GM19035 (cell line): ENCODE measurements around the gene ANKRD33.

Source experiments
- ATAC-seq: cut with Tn5 transposase; IDR thresholded peaks from one replicate; pipeline ENCODE4 v1.9.1; 2021; ENCODE audit not compliant: unreplicated experiment

ANKRD33 gene, protein sequence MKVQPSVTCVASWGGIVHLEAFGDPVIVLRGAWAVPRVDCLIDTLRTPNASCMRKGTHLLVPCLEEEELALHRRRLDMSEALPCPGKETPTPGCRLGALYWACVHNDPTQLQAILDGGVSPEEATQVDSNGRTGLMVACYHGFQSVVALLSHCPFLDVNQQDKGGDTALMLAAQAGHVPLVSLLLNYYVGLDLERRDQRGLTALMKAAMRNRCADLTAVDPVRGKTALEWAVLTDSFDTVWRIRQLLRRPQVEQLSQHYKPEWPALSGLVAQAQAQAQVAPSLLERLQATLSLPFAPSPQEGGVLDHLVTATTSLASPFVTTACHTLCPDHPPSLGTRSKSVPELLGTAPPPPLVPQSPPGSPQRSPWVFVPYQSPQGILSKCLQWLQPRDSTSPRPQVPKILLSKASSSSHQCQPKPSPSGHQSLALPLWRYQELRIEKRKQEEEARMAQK

DNA sequence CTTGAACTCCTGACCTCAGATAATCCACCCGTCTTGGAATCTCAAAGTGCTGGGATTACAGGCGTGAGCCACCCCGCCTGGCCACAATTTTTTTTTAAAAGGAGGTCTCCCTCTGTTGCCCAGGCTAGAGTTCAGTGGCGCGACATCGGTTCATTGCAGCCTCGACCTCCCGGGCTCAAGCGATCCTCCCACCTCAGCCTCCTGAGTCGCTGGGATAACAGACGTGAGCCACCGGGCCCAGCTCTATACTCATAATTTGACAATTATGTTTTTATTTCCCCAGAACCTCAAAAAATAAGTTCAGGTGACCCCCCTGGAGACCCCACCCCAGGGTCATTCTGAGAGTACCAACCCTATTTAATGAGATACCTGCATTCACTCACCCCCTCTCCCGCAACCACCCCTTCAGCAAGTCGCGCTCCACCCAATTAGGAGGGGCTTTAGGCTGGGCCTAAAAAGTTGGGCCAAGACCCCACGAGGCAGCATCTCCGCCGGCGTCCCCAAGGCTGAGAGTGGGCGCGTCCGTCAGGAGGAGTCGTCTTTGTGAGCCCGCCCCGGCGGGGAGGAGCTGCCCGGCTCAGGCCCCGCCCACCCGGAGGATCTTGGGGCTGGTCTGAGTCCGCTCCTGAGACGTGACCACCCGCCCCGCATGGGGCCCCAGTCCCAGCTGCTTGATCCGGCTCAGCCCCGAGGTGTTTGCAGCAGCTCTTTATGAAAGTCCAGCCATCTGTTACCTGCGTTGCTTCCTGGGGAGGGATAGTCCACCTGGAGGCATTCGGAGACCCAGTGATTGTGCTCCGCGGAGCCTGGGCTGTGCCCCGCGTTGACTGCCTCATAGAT lies at the start of gene ANKRD33:
ANKRD33 (plus strand) TSS at position 628 of the 840 bp plus-strand sequence; CDS start at position 712, 84 bp downstream.
- no peak for ATAC-seq

DNA sequence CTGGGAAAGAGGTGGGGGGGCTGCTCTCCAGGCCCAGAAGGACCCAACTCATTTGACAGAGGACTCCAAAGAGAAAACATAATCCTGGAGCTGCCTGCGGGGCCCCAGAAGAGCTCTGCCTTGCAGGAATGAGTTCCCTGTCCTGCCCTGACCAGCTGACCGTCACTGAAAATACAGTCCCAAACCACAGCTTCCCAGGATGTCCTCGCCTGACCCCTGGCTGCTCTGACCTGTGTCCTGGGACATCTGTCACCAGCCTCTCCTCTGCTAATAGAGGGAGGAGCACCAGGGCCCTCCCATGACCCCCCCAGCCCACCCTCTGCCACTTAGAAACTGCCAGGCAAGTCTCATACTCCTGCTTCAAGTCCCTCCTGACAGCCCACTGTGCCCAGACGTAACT lies 49.1 kb upstream of the ANKRD33 start:
- no peak for ATAC-seq

DNA sequence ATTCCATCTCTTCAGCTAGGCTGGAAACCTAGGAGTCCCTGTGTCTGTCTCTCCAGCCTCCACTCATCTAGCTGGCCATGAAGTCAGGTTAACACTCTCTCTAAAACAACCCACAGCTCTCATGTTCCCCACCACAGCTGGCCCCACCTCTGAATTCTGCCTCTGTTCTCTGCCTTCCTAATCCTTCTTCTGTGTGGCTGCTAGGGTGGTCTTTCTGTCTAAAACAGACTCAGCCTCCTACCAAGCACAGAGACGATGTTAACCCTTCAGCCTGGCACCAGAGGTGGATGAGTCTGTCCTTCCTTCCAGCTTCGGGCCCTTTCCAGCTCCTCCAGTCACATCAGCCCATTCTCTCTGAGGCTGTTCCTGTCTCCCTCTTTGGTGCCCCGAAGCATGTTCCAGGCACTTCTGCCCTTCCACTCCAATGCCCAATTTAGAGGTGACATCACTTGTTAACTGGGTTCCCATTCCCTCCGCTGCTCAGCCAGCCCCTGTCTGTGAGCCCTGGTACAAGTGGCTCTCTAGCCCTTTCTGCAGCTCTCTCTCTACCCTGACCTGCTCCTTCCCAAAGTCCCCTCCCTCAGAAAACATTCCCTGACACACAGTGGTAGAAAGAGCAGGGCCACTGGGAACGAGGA lies 48.5 kb upstream of the ANKRD33 start:
- no peak for ATAC-seq

DNA sequence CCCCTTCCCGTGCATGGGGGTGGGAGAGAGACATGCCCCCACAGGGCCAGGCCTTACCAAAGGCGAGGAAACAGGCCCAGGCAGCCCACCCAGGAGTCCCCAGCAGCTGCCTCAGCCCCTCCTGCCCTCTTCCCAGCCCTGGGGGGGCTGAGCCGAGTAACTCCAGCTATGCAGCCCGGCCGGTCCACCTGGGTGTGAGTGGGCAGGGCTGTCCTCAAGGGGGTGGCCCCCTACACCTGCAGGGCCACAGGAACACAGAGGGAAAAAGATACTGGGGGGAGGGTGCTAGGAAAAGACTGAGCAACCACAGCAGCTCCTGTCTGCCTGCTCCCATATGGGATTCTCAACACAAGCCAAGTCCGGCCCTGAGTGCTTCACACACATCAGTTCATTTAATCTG lies 46.9 kb upstream of the ANKRD33 start:
- no peak for ATAC-seq

DNA sequence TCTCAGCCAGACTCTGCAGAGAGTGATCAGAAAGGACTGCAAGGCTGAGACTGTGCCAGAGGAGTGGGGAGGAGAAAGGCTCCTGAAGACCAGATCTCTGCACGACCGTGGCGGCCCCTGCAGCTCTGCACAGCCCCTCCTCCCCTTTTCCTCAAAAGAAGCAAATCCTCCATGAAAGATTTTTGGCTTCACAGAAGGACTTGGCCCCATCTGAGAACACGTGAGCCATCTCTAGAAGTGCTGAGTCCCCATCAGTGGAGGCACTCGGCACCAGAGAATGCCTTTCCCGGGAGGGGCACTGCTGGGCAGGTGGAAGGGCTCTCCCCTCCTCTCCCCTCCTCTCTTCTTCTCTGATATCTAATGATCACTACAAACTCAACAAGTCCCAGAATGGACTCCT lies 46.2 kb upstream of the ANKRD33 start:
- ATAC-seq: no peak

DNA sequence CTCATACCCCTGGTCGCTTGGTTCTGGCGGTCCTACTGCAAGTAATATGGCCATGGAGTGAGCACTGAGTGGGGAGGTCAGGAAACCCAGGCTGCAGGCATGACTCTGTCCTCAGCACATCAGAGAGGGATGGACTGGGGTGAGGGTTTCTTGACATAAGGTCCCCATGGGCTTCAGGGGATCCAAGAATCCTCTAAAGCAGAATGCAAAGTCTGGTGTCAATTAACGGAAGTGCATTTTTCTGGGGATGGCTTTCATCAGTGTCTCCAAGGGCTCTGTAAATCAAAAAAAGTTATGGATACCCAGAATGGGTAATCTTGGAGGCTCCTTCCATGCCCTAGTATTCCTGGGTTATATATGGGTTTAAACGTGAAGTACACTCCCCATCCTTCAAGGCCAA lies 43.0 kb upstream of the ANKRD33 start:
- ATAC-seq: no peak

DNA sequence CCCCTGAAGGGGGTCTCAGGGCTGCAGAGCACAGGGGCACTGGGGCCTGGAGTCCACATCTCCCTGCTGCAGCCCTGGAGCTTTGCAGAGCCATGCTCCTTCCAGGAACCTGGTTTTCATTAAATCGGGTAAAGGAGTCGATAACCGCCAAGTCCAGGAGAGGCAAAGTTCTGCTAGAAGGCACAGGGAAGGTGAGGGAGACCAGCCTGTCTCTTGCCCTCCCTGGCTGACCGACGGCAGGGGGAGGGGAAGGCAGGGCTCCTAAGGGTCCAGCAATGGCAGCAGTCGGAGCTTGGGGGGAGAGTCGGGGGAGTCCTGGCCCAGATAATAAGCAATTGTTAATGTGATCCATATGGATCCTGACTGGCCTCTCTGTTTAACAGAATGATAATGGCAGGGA lies 42.4 kb upstream of the ANKRD33 start:
- ATAC-seq: no peak

DNA sequence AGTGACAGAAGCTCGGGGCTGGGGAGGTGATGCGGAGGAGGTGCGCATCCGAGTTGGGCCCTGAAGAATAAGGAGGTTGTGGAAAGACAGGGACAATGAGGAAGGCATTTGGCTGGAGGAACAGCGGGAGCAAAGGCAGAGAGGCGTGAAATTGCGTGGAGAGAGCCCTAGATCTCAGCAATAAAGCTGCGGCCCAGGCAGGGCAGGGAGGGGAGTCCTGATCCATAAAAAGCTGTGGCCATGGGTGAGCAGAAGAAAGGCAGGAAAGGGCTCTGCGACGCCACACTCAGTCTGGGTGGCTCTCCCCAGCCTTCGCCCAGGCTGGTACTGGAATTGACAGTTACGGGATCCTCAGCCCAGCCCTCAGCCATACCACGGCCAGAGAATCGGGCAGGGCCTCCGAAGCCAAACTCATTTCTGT lies 41.6 kb upstream of the ANKRD33 start:
- ATAC-seq: no peak

DNA sequence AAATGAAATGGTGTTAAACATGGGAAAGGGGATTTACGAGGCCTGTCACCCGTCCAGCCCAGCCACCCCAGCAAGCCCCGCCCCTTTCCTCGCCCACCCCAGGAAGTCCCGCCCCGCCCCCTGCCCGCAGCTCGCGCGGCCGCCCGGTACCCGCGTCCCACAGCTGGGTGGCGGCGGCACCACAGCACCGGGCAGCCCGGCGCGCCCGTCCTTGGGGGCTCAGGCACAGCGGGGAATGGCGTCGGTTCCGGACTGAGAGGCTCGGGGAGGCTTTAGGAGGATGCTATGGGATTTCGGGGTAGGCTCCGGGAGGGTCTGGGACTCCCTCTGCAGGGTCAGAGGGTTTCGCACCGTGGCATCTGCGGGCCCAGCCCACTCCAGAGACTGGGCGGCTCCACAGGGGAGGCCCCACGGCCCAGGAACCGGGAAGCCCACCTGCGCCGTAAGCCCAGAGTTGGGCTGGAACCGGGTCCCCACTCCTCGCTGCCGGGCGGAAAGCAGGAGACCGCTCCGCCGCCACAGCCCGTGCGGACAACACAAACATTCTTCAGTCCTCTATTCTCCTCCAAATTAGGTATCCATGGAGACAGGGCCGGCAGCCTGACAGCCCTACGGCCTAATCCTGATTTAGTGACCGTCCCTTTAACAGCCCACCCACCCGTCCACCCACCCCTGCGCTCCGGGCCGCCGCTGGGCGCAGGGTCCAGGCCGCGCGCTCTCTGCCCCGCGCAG lies 40.8 kb upstream of the ANKRD33 start:
- ATAC-seq: no peak

DNA sequence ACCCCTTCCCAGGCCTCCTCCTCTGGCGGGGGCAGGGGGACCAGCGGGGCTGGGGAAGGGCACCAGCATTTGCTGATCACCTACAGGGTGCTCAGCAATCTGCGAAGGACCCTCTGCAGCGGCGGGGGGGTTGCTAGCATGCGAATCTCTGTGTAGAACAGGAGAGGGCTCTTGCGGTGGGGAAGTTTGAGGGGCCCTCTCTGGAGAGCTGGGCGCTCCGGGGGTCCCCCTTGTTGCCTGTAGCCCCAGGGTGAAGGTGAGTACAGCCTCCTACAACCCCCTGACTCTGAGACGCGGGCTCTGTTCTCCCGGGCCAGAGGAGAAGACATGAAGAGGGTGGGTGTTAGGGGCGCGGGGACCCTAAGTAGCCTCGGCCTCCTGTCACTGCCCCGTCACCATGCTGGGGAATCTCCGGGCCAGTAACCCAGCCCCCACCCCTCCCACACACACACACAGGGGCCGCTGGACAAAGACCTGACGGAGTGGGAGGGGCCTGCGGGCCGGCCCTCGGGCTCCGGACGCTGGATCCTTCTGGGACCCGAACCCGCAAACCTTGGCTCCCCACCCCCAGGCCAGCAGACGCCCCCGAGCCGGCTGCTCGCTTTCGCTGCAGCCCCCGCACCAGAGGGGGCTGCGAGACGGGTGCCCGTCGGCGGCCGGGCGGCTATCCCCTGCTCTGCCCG lies 40.1 kb upstream of the ANKRD33 start:
- ATAC-seq: no peak

DNA sequence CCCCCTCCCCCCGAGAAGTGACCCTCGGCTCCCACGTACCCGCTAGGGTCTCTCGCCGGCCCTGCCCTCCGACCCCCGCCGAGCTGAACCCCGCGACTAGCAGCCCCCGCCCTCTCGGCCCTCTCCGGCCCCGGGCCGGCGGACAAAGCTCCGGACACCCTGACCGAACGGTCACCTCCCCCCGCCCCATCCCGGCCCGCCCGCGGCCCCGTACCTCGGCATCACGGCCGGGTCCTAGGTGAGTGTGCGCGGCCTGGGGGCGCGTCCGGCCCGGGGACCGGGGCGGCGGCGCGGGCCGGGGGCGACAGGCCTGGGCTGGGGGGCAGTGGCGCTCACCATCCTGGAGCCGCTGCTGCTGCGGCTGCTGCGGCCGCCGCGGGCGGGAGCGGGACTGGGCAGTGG lies 39.6 kb upstream of the ANKRD33 start, which contains the start of gene FIGNL2:
FIGNL2 (minus strand) TSS at position 393 of the 402 bp plus-strand sequence. CDS start 26,305 bp downstream, outside the sequence.
- ATAC-seq: no peak

DNA sequence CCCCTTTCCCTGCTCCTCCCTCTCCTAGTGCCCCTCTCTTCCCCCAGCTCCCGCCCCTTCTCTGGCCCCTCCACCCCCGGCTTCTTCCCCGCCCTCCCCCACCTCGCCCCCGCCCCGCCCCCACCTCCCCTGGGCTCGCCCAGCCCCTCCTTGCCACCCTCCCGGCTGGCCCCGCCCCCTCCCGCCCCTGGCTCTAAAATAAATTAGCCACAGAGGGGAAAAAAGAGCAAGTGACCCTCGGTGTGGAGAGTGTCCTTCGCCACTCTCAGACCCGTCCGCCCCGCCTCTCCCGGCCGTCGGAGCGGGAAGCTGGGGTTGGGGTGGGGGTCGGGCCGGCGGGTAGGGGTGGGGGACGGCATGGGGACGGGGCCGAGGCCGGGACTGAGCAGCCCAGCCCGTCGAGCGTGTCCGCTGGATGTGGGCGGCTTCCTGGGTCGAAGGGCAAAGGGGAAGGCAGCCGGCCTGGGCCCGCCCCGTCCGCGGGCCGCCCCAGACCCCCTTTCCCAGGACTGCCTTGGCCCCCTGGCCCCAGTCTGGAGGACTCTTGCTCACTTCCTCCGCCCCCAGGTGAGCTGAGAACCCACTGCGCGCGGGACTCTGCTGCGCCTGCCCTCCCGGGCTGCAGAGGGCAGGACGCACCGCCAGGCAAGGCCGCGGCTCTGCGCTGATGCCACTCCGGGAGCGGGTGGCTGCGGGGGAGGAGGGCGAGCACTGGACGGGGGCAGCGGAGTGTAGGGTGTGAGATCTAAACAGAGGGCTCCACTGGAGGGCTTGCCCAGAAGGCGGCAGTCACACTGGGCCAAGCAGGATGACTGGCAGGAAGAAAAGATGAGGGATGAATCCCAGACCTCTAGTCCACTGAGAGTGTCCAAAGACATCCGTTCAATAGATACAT lies 38.8 kb upstream of the ANKRD33 start:
- no peak for ATAC-seq

DNA sequence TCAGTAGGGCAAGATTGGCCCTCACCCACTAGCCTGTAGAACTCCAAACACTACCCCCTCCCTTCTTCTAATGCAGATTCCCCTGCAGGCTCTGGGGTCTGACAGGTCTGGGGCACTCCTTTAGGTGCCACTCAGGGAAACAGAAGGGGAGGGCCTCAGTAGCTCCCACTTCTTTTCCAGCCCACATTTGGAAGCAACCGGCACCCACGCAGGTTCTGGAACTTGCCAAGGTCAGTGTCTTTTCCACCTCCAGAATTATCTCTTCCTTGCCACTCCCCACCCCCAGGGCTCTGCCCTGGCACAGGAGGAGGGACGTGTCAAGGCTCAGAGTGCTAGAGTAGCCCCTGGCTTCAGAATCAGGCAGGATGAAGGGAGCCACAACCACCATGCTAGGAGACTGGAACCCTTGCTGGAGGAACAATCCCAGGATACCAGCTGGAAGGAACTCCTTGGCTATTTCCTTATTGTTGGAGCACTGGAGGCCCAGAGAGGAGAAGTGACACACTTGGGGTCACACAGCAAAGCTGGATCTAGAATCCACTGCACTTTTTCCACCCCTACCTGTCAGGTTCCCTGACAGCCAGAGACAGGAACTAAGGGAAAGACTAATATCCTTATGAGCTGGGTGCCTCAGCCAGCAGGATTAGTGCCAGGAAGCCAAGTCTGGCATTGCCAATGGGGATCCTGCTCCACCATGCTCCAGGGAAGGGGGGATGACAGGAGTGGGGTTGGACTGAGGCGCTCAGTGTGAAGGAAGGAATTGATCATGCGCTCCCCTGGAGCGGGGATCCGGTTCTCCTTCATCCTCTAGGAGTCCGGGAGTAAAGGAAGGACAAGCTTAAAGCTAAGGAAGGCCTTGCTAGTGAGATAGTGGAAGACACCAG lies 37.6 kb upstream of the ANKRD33 start:
- no peak for ATAC-seq

DNA sequence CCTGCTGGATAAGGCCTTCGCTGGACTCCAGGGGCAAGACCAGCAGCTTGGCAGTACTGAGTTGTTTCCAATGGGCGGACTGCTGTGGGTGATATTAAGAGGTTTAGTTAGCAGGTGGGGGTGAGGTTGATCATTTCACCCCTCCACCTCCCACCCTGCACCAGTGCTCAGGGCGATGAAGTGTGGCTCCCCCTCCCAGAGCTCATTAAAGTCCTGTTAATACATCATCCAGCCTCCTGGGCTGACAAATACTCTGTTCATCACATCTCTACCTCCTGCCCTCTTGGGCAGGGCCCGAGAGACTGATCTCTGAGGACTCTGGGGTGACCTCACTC lies 37.0 kb upstream of the ANKRD33 start:
- ATAC-seq: no peak

DNA sequence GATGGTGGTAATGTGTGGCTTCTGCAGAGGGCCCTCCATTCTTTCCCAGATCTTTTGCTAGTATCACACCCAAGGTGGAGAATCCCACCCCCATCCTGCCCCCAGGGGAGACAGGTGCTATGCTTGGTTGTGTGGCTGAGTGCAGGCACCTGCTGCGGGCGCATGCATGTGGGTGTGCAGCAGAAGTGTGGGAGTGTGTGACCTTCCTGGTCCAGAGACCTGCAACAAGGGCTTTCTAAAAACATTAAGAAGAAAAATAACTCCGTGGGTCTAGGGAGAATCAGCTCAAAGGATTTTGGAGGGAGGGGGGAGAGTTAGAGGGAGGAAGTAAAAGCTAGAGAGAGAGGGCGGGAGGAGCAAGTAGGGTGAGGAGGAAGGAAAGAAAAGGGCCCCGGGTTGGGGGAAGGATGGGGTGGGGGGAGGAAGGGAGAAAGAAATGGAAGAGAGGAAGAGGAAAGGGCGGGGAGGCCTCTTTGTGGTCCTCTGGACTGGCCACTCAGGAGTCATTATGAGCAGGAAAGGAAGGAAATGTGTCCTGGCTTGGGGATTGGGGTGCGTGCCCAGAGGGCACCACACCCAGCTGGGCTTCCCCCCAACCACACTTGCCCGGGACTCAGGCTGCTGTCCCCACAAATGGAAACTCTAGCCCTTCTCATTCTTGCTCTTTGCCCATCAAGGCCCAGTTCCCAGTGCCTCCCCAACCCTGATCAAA lies 36.3 kb upstream of the ANKRD33 start:
- ATAC-seq: no peak

DNA sequence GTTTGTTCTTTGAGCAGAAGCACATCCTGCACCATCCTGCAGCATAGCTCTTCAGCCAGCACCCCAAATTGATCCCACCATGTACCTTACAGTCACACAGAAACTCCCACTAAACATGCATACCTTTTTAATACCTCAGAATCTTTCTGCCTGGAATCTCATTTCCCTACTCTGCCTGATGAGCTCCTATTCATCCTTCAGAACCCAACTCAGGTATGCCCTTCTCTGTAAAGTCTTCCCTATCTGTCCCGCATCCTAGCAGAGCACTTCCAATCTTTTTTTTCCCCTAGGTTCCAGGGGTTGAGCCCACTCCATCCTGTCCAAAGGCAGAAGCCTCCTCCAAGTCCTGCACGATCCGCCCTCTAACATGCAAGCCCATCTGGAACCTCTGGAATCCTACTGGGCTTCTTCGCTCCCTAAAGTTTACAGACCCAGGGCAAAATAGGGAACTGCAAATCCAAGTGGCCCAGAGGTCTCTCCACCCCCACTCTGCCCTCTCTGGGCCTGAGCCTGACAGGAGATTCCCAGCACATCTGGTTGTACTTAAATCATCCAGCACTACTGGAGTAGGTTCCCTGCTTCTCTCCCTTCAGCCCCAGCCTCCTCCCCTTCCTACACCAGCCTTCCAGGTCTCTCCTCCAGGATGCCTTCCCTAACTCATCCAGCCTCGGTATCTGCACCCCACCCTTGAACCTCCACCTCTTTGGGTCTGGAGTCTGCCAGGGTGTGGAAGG lies 35.3 kb upstream of the ANKRD33 start:
- ATAC-seq: no peak
